SK-N-SH (cell line): ENCODE data around the gene MRPL51. TPM values are rescaled to one million over a fixed set of nuclear protein-coding genes. Genes with fewer than 3 reads are reported as not detected.
"Not testable (repeated sequence)": the region's sequence is repeated elsewhere in the genome, so short reads cannot be mapped to it uniquely, and the experiment has no call there.

Experiments
- CTCF ChIA-PET: fragments of 300-600, 350-600 bp; formaldehyde crosslinking; extraction: SDS; loops from one replicate; lab custom pipeline; 2021; lab: Yijun Ruan, JAX
- POLR2A ChIA-PET: fragments of 350-600 bp; sonication (Branson Sonifier 250); formaldehyde crosslinking; extraction: SDS; loops from one replicate; lab custom pipeline; 2020; ENCODE audit warnings: antibody characterized with exemption, inconsistent platforms; lab: Yijun Ruan, JAX
- DNase-seq: peaks from one replicate; pipeline ENCODE4 v3.0.0; 2012
- H2AFZ ChIP-seq: fragments of 200-600 bp; sonication (generic); 2 replicates; pipeline ENCODE4 v1.8.1; 2016; ENCODE audit warnings: antibody characterized with exemption, mild to moderate bottlenecking, low read depth
- H3F3A ChIP-seq: fragments of 200-600 bp; sonication (generic); replicated peaks from 2 replicates; pipeline ENCODE3; 2016; ENCODE audit warnings: antibody characterized with exemption, mild to moderate bottlenecking; ENCODE audit not compliant: insufficient read depth
- H3K27ac ChIP-seq, 2 experiments: fragments of 200-500 bp in 1 of 2; fragments of 200-600 bp in 1 of 2; sonication (Bioruptor generic) in 1 of 2; sonication (generic), shearing (Covaris generic) in 1 of 2; 2 replicates each; pipeline versions ENCODE4 v1.5.1 to v1.6.1; 2014 to 2016; ENCODE audit warnings: low read depth in 2 of 2, inconsistent platforms in 1 of 2, low read length in 1 of 2, mild to moderate bottlenecking in 1 of 2, mixed read lengths in 1 of 2
- H3K27me3 ChIP-seq: fragments of 200-600 bp; sonication (generic), shearing (Covaris generic); 2 replicates; pipeline ENCODE4 v1.6.1; 2016; ENCODE audit warnings: mixed run types; ENCODE audit not compliant: insufficient read depth
- H3K36me3 ChIP-seq, 2 experiments: fragments of 200-500 bp in 1 of 2; fragments of 200-600 bp in 1 of 2; sonication (Bioruptor generic) in 1 of 2; sonication (generic) in 1 of 2; replicated peaks in 1 of 2; 2 replicates each; pipeline versions ENCODE3 to v1.5.1; 2014 to 2016; ENCODE audit warnings: low read length in 1 of 2, mild to moderate bottlenecking in 1 of 2; ENCODE audit not compliant: insufficient read depth in 2 of 2, control insufficient read depth in 1 of 2
- H3K4me1 ChIP-seq, 2 experiments: fragments of 200-500 bp in 1 of 2; fragments of 200-600 bp in 1 of 2; sonication (Bioruptor generic) in 1 of 2; sonication (generic), shearing (Covaris generic) in 1 of 2; 2 replicates each; pipeline versions ENCODE4 v1.5.1 to v1.6.1; 2014 to 2016; ENCODE audit warnings: low read depth in 1 of 2, low read length in 1 of 2, mixed run types in 1 of 2; ENCODE audit not compliant: insufficient read depth in 2 of 2, control insufficient read depth in 1 of 2
- H3K4me2 ChIP-seq: fragments of 200-600 bp; sonication (generic), shearing (Covaris generic); 2 replicates; pipeline ENCODE4 v1.6.1; 2017; ENCODE audit warnings: mixed run types
- H3K4me3 ChIP-seq, 2 experiments: fragments of 200-500 bp in 1 of 2; fragments of 200-600 bp in 1 of 2; sonication (Bioruptor generic) in 1 of 2; sonication (generic), shearing (Covaris generic) in 1 of 2; 2 replicates each; pipeline versions ENCODE4 v1.5.1 to v1.8.1; 2014 to 2016; ENCODE audit warnings: low read depth in 2 of 2, inconsistent platforms in 1 of 2, low read length in 1 of 2, mild to moderate bottlenecking in 1 of 2, mixed read lengths in 1 of 2, moderate library complexity in 1 of 2
- H3K79me2 ChIP-seq: fragments of 200-600 bp; sonication (generic); 2 replicates; pipeline ENCODE4 v1.8.1; 2017; ENCODE audit warnings: mild to moderate bottlenecking; ENCODE audit not compliant: insufficient read depth
- H3K9ac ChIP-seq: fragments of 200-600 bp; sonication (generic); 2 replicates; pipeline ENCODE4 v1.6.1; 2017; ENCODE audit warnings: mixed run types
- H3K9me2 ChIP-seq: fragments of 200-600 bp; sonication (generic); 2 replicates; pipeline ENCODE4 v1.6.1; 2017; ENCODE audit warnings: mixed run types
- H3K9me3 ChIP-seq: fragments of 200-600 bp; sonication (generic); 2 replicates; pipeline ENCODE4 v1.6.1; 2017; ENCODE audit warnings: mixed run types, mild to moderate bottlenecking, moderate library complexity
- H4K20me1 ChIP-seq: fragments of 200-600 bp; sonication (generic); 2 replicates; pipeline ENCODE4 v1.6.1; 2017; ENCODE audit warnings: mild to moderate bottlenecking, mixed run types; ENCODE audit not compliant: insufficient read depth
- EZH2phosphoT487 ChIP-seq: fragments of 200-600 bp; sonication (generic); IDR thresholded peaks from 2 replicates; pipeline ENCODE4 v1.6.1; 2017; ENCODE audit warnings: low read depth, mixed run types, mild to moderate bottlenecking, antibody characterized with exemption, moderate library complexity, borderline replicate concordance
- NFIC ChIP-seq: IDR thresholded peaks from 2 replicates; pipeline ENCODE4 v1.4.0; 2012; ENCODE audit warnings: borderline replicate concordance
- PBX3 ChIP-seq: IDR thresholded peaks from 2 replicates; pipeline ENCODE4; 2012
- REST ChIP-seq: IDR thresholded peaks from 2 replicates; pipeline ENCODE4 v1.6.1; 2012; ENCODE audit warnings: mild to moderate bottlenecking, low read depth, low read length, moderate library complexity
- SMC3 ChIP-seq: IDR thresholded peaks from 2 replicates; pipeline ENCODE4 v1.6.1; 2012; ENCODE audit warnings: low read depth, low read length, improper control_type of control experiment
- TAF1 ChIP-seq: IDR thresholded peaks from 2 replicates; pipeline ENCODE4 v1.6.1; 2012; ENCODE audit warnings: low read depth, mild to moderate bottlenecking, low read length, moderate library complexity, borderline replicate concordance
- TEAD4 ChIP-seq: IDR thresholded peaks from 2 replicates; pipeline ENCODE4 v1.4.0; 2012; ENCODE audit warnings: mild to moderate bottlenecking, borderline replicate concordance; ENCODE audit not compliant: insufficient read depth
- USF1 ChIP-seq: IDR thresholded peaks from 2 replicates; pipeline ENCODE4 v1.4.0; 2012; ENCODE audit warnings: low read depth, borderline replicate concordance
- WGBS: methylation state at CpG from one replicate; pipeline ENCODE4 v1.1.6; 2017; ENCODE audit warnings: low lambda C conversion rate; 5-methylcytosine and 5-hydroxymethylcytosine counted together
- polyA plus RNA-seq, 3 experiments: library from polyadenylated mRNA; depleted of rRNA; stranded (reverse); fragments of >200 nt; gene quantifications; 2 replicates each; pipeline ENCODE4 v1.2.3, GENCODE V29; 2012

The MRPL51 gene
- polyA plus RNA-seq, 1 of the 3 experiments (the other 2 are of a cell fraction), result 189 TPM

- Histone ChIP-seq H3K4me1 (0 out of 4 replicates have a peak, but pooled peaks cover 0 to 5% of the 10 kb centered on the region in 2 experiments), H3K36me3 (no peaks in the 10 kb centered on the region), H3K9me2 (no peaks in the 10 kb centered on the region), H3K9ac (no peak overlapping the region), H3K9me3 (no peaks in the 10 kb centered on the region), H4K20me1 (no peaks in the 10 kb centered on the region), H3F3A (peaks cover 5% of the 10 kb centered on the region), H3K27ac (peak overlapping the region in 1 of 2 experiments; percentile 42; a peak in 1 of 4 replicates), H3K4me2 (no peak overlapping the region), H3K79me2 (no peaks in the 10 kb centered on the region), H3K4me3 (no peak overlapping the region), H3K27me3 (no peaks in the 10 kb centered on the region), H2AFZ (no peak overlapping the region)
- ChIA-PET CTCF (no interaction called here), POLR2A (no interaction called here)
- DNase-seq, result no peak
- TF ChIP-seq EZH2phosphoT487 (no peak), REST (no peak), NFIC (no peak), SMC3 (no peak)
- WGBS, result 57% methylated on average over 3 of the region's 3 CpGs
Measured at GRCh38 chr12:6476489-6476888, 16.6 kb downstream of the MRPL51 start.

GRCh38 chr12:6475233-6475975 is 17.7 kb downstream of the MRPL51 start:
- H3K9me3 ChIP-seq, H3K4me1 ChIP-seq, H4K20me1 ChIP-seq, H3K4me2 ChIP-seq, CTCF ChIA-PET, H3K27me3 ChIP-seq, H3K27ac ChIP-seq, H3K4me3 ChIP-seq, POLR2A ChIA-PET, H3K36me3 ChIP-seq, DNase-seq, H3K9ac ChIP-seq, H3K9me2 ChIP-seq, H2AFZ ChIP-seq, H3K79me2 ChIP-seq: not testable (repeated sequence)
- WGBS, result 87% methylated on average over 22 of the region's 48 CpGs
- peaks cover 11% of the 10 kb centered on the region for H3F3A ChIP-seq

GRCh38 chr12:6472491-6472890 is 20.6 kb downstream of the MRPL51 start:
- no peaks in the 10 kb centered on the region for H3K27me3 ChIP-seq
- H3K9me3 ChIP-seq, result no peaks in the 10 kb centered on the region
- H3K36me3 ChIP-seq, result peaks cover 0 to 2% of the 10 kb centered on the region in 2 experiments
- DNase-seq, result no peak
- no peak overlapping the region for H3K27ac ChIP-seq
- ChIA-PET POLR2A (no interaction called here), CTCF (interaction anchor here (3.2 kb wide), 1 partner anchor 66 kb away, joined by 15 read pairs; no protein-coding TSS in a partner anchor)
- H3F3A ChIP-seq, result peaks cover 11% of the 10 kb centered on the region
- no peak overlapping the region for H2AFZ ChIP-seq
- TF ChIP-seq USF1, result no peak
- no peak for TF ChIP-seq TAF1
- no peak for TF ChIP-seq PBX3
- TF ChIP-seq TEAD4, result no peak
- no peak for TF ChIP-seq NFIC
- H3K9ac ChIP-seq, result no peak overlapping the region
- no peaks in the 10 kb centered on the region for H3K9me2 ChIP-seq
- 95% methylated on average over 11 of the region's 11 CpGs for WGBS
- H3K4me1 ChIP-seq, result peaks cover 5 to 13% of the 10 kb centered on the region in 2 experiments; a peak in 2 of 4 replicates
- no peak overlapping the region for H3K4me2 ChIP-seq
- no peaks in the 10 kb centered on the region for H4K20me1 ChIP-seq
- no peak overlapping the region for H3K4me3 ChIP-seq
- H3K79me2 ChIP-seq, result peaks cover 28% of the 10 kb centered on the region
